Stimulated activated CD4-positive, alpha-beta T cell treated with anti-CD3 and anti-CD28 coated beads, TNF-alpha, amount 100 ng/mL, for 48 hours (primary cell): ENCODE results near the gene CD14.
"Not testable (repeated sequence)": the region's sequence is repeated elsewhere in the genome, so short reads cannot be mapped to it uniquely, and the experiment has no call there.

Source experiments
- DNase-seq, 3 donors: peaks; one replicate each; pipeline ENCODE4 v3.0.0-alpha.2; 2020; ENCODE audit warnings: low read depth in 3 of 3

Gene CD14

GRCh38 chr5:140633021-140633471 lies at the start of gene CD14:
CD14 (minus strand) TSS chr5:140633175; CDS start chr5:140633071, 104 bp downstream.
- DNase-seq = no peak

DNA sequence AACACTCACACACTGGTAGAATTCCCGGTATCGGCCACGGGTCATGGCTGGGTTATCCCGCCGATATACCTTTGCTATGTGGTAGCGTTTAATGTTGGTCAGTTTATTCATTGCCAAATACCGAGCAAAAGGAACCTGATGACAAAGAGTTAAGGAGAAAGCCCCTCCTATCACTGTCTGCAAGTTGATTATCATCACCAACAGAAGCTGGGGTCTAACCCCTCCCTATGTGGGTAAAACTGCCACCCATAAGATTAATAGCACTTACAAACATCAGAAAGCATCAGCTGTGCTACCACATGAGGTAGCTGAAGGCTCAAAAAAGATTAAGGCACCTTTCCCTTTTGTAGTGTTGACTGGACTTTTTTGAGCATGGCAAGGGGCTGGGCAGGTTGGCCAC lies 46.0 kb upstream of the CD14 start:
- no peak for DNase-seq

DNA sequence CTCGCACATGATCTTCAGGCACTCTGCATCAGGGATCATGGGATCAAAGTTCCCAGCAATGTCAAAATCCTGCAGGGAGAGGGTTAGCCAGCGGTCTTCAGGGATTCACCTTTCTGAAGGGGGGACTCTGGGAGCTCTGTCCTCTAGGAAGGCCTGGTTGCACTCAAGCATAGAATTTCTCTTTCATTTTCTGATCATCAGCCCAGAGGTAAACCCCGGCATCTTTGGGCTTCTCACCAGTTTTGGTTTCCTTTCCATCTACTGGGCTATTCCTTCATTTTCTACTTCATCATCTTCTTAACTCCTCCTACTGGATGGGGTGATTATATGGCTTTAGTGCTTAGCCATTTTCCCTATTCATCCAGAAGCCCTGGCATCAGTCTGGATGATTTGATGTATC lies 45.0 kb upstream of the CD14 start:
- no peak for DNase-seq

GRCh38 chr5:140674629-140675028 lies 41.7 kb upstream of the CD14 start:
- DNase-seq = no peak

DNA sequence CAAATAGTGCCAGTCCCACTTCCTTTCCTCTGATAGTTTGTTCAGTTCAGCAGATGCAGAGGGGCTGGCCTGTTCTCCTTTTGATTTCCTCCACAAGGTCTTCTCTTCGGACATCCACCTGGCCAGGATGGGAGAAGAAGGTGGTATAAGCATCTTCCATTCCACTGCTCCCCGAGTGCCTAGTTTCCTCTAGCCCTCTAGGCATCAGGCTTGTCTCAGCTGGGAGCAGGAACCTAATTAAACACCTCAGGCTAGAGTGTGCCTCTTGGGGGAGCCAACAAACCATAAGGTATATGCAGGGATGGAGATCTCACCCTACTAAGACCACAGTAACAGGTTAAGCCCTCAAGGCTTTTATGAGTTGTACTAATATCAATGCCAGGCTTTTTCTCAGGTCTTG lies 41.2 kb upstream of the CD14 start:
- DNase-seq = no peak

DNA sequence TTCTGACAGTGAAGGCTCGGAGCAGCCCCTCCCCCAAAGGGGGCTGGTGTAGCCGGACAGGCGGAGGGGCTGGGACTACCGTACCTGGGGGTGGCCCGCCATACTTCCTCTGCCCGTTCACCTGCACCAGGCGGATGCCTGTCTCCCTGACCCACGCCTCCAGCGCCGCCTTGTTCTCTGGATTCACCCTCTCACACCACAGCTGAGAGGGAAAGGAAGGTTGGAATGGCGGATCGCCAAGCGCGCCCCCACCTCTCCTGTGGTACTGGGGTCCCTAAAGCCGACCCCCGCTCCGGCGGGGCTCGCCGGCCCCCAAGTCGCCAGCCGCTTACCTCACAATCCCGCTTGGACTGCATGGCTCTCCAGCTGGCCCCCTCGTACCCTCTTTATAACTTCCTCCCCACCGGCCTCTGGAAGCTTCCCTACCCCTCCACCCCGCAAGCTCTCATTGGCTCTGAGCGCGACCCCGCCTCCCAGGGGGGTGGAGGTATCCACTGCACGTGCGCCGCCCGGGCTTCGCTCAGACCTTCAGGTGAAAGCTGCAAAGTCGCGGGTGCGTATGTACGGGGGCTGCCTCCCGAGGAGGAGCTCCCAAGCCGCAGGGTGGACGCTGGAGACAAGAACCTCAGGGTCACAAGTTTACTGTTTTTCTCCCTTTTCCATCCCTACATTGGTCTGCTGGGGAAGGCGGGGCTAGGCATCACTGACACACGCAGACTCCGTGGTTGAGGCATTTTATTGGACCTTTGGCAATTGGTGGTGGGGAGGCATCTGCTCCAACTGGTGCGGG lies 40.4 kb upstream of the CD14 start, which contains the start of gene DND1:
Gene DND1 (minus strand): TSS at position 390 of the 790 bp plus-strand sequence. CDS start 34 bp downstream, at position 356.
- no peak for DNase-seq

DNA sequence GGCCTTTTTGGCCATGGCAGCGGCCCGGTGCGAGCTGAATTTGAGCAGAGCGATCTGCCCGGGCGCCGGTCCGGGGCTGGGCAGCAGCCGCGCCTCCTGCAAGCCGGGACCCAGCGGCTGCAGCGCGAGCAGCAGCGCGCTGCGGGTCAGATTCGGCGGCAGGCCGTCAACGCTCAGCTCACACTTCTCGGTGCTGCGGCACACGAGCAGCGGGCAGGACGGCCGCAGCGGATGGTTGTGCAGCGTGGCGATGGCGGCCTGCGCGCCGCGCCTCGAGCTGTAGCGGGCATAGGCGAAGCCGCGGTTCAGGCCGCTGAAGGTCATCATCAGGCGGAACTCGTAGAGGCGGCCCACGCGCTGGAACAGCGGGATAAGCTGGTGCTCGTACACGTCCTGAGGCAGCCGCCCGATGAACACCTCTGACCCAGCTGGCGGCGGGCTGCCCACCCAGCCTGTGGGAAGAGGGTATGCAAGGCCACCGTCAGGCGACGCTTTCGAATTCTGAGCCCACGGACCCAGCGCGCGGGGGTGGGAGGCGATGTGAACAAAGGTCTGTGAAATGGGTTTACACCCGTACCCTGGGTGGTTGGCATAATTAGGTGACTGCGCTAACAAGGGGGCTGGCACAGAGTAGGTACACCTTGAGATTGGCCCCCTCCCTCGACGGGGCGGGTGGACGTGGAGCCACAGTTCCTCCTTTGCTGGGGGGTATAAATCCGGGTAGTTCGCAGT lies 39.6 kb upstream of the CD14 start:
- no peak for DNase-seq

DNA sequence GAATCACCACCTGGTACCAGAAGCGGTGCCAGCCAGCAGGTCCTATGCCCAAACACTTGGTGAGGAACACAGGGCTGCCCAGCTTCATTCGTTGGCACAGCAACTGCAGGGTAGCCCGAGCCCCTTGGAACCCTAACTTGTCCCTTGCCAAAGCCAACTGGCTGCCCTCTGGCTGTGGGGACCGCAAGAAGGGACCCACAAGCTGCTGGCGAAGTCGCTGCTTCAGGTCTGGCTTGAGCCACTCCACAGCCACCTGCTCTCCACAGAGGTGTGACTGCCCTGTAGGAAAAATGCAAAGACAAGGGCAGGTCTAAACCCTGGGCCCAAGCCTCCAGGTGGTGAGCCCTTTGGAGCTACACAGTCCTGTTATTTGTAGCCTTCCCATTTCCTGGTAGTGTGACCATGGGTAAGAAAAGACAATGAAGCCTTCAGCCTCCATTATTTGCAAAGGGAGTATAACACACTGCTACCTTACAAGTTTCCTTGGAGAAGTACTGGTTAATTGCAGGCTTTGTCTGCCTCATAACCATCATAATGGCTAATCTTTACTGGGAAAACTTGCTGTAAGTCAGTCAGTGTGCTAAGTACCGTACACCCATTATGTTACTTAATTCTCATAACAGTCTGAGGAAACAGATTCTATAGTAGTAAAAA lies 38.6 kb upstream of the CD14 start:
- DNase-seq = no peak

DNA sequence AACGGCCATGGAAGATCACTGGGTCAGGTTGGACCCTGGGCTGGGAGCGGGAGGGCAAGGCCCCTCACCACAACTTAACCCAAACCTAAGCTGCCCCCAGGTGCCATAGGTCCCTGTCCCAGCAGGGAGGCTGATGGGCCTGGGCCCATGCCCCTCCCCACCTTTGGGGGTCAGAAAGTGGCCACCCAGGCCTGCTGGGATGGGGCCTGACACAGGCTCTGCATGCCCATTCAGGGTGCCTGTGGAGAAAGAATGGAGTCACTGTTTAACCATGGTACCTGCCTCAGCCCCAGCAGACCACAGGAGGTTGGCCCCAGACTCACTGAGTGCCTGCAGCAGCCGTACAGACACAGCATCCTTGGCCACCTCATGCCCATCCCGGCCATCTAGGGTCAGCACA lies 38.1 kb upstream of the CD14 start:
- not testable (repeated sequence) for DNase-seq

DNA sequence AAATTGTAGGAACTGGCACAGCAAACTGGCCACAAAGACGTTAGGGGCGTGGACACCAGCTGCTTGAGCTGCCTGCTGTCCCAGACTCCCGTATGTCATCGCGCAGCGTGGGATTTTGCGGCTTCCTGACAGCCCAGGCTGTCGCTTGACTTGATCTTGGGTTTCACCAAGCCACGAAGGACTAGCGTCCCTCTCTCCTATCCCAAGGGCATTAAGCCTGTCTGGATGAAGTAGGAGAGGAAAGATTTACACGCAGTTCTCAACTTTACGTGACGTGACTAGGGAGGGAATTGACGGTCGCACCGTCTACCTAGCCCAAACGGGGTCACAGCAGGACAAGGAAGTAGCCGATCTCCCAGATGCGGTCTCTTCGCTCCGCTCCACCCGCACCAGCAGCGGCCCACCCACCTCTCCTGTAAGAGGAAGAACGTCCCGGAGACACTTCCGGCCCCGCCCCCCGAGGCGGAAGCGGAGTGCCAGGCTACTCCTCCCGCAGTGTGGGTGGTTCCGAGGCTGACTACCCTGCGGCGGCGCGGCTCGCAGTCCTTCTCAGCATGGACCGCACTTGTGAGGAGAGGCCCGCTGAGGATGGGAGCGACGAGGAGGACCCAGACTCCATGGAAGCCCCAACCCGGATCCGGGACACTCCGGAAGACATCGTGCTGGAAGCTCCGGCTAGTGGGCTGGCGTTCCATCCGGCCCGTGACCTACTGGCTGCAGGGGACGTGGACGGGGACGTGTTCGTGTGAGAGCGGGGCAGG lies 31.6 kb upstream of the CD14 start, which contains the start of gene WDR55:
Gene WDR55 (plus strand): TSS at position 546 of the 761 bp plus-strand sequence. CDS start 9 bp downstream, at position 555.
- DNase-seq = peak; percentile 95 to 96 (median 95)

- no peak for DNase-seq
Measured at GRCh38 chr5:140664030-140664358, 31.0 kb upstream of the CD14 start.

GRCh38 chr5:140660371-140660770 lies 27.4 kb upstream of the CD14 start:
- not testable (repeated sequence) for DNase-seq

DNA sequence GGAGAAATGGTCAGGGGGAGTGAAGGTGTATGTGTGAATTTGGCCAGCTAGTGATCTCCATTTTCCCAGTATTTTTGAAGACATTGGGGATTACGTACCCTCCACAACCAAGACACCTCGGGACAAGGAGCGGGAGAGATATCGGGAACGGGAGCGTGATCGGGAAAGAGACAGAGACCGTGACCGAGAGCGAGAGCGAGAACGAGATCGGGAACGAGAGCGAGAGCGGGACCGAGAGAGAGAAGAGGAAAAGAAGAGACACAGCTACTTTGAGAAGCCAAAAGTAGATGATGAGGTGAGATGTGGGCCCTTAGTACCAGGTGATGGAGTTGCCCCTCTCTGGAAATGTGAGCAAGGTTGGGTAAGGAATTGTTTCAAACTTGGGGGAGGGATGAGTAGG lies 25.9 kb upstream of the CD14 start:
- DNase-seq = no peak

DNA sequence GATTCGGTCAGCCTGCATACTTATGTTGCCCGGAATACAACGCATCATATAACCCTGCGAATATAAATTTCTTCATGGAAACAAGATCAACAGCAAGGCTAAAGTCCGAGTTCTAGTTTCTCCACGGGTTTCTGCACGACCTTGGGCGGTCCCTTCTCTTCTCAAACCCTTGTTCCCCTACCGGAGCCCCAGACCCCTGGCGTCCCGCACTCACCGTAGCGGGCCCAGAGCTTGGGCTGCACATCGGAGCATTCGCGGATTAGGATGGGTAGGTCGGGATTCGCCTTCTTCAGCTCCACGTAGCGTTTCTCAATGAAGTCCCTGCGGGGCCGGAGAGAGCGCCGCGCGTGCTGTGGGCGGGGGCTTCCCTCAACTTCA lies 14.1 kb upstream of the CD14 start:
- no peak for DNase-seq

- DNase-seq = no peak
Measured at GRCh38 chr5:140642718-140643117, 9.7 kb upstream of the CD14 start.

GRCh38 chr5:140641716-140642115 lies 8.7 kb upstream of the CD14 start:
- no peak for DNase-seq

GRCh38 chr5:140639148-140639981 lies 6.4 kb upstream of the CD14 start, which contains the start of gene TMCO6:
TMCO6 (plus strand) TSS chr5:140639451; CDS start chr5:140639528, 77 bp downstream.
- DNase-seq = peak; percentile 96 to 98 (median 96)

DNA sequence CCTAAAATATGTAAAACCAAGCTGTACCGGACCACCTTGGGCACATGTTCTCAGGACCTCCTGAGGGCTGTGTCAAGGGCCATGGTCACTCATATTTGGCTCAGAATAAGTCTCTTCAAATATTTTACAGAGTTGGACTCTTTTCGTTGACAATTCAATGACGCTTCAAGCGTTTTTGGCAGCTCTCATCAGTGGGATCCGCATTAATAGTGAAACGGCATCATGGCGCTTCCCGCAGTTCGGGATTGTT lies 5.8 kb upstream of the CD14 start:
- DNase-seq = not testable (repeated sequence)

- no peak for DNase-seq
Measured at GRCh38 chr5:140637371-140638100, 4.6 kb upstream of the CD14 start.
